BJ (cell line): ENCODE results near the gene ATAD3A. TPM values are rescaled to one million over a fixed set of nuclear protein-coding genes. Genes with fewer than 3 reads are reported as not detected.
"Not testable (repeated sequence)": the region's sequence is repeated elsewhere in the genome, so short reads cannot be mapped to it uniquely, and the experiment has no call there.

ENCODE experiments used
- CTCF ChIA-PET: fragments of 350-600 bp; formaldehyde crosslinking; extraction: SDS; loops from one replicate; lab custom pipeline; 2021; ENCODE audit warnings: antibody characterized with exemption, inconsistent platforms; lab: Yijun Ruan, JAX
- POLR2A ChIA-PET: fragments of 300-600 bp; sonication (Branson Sonifier 250); formaldehyde crosslinking; extraction: SDS; loops from one replicate; lab custom pipeline; 2021; ENCODE audit warnings: antibody characterized with exemption; lab: Charles Lee
- DNase-seq: peaks from one replicate; pipeline ENCODE4 v3.0.0-alpha.2; 2011; ENCODE audit warnings: low read depth
- H3K27me3 ChIP-seq: 2 replicates; pipeline ENCODE4 v1.6.0; 2011; ENCODE audit warnings: low read length; ENCODE audit not compliant: control insufficient read depth, insufficient read depth
- H3K36me3 ChIP-seq: 2 replicates; pipeline ENCODE4 v1.5.1; 2011; ENCODE audit warnings: low read length; ENCODE audit not compliant: control insufficient read depth, insufficient read depth
- H3K4me3 ChIP-seq: 2 replicates; pipeline ENCODE4 v1.5.1; 2011; ENCODE audit warnings: low read depth, mild to moderate bottlenecking, control low read depth, low read length
- CTCF ChIP-seq: IDR thresholded peaks from 2 replicates; pipeline ENCODE4 v1.5.1; 2011; ENCODE audit warnings: low read depth, mild to moderate bottlenecking, control low read depth, inconsistent platforms, low read length, moderate library complexity; ENCODE audit not compliant: insufficient read depth
- polyA plus RNA-seq: library from polyadenylated mRNA; depleted of rRNA; stranded (reverse); fragments of >200 nt; gene quantifications from 2 replicates; pipeline ENCODE4 v1.2.3, GENCODE V29; 2011

The ATAD3A gene
- polyA plus RNA-seq, 1 experiment = 19.7 TPM

DNA sequence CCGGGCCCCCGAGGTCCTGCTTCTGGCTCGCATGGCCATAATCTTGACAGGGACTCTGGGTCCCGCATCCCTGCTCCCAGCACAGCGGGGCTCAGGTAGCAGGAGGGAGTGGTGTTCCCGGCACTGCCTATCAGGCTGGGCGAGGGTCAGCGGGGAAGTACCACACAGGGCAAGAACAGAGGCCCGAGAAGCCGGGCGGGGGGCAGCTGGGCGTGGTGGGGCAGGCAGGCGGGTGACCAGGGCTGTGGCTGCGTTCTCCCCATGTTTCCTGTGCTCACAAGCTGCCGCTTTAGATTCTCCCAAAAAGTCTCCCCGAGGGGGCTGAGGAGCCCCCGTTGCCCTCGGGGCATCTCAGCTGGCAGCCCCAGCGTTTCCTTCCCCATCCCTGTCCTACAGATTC is 22.1 kb upstream of the ATAD3A start:
- no peak for DNase-seq
- CTCF ChIA-PET = interaction anchor here (0.8 kb wide), 1 partner anchor 15 kb away, joined by 3 read pairs; no protein-coding TSS in a partner anchor
- POLR2A ChIA-PET = no interaction called here
- TF ChIP-seq CTCF = no peak
- Histone ChIP-seq H3K4me3 (no peak overlapping the region), H3K36me3 (peaks cover 19% of the 10 kb centered on the region), H3K27me3 (no peaks in the 10 kb centered on the region)

DNA sequence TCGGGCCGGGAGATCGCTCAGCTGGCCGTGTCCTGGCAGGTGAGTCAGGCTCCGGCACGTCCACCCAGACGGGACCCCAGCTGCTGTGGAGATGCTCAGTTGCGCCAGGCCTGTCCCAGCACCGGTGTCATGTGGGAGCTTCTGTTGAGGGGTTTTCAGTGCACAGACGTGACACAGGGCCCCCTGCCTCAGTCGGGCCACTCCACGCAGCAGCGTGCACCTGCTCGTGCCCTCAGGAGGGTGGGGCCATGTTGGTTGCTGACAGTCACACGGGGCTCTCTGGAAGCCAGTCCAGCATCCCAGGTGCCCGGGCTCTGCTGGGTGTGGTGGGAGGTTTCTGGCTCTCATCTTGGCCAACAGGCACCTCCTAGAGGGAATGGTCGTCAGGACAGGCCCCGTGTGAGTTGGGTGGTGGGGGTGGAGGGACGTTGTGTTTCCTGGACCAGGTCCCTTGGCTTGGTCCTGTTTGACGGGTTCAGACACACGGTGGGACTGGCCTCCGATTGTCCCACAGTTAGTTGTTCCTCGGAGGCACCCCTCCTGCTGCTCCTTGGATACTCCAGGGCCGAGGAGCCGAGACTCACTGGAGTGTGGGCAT is 21.2 kb upstream of the ATAD3A start:
- DNase-seq = no peak
- no peaks in the 10 kb centered on the region for H3K27me3 ChIP-seq
- ChIA-PET POLR2A (no interaction called here), CTCF (interaction anchor here (0.8 kb wide), 1 partner anchor 14 kb away, joined by 3 read pairs; no protein-coding TSS in a partner anchor)
- peaks cover 22% of the 10 kb centered on the region for H3K36me3 ChIP-seq
- H3K4me3 ChIP-seq = no peak overlapping the region
- no peak for TF ChIP-seq CTCF

DNA sequence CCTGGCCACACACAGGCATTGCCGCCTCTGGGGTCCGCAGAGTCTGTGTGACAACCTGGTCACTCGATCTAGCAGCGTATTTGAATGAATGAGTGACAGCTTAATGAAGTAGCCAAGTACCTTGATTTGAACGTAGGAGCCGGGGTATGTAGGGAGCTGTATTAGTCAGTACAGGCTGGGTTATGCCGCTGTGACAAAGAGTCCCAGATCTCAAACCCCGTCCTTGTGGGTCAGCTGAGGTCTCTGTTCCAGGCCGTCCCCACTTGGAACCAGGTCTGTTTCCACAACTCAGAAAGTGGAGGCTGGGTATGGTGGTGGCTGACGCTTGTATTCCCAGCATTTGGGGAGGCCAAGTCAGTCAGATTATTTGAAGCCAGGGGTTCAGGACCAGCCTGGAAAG is 20.4 kb upstream of the ATAD3A start:
- ChIA-PET CTCF (interaction anchor here (1.0 kb wide), 1 partner anchor 8 kb away, joined by 4 read pairs; no protein-coding TSS in a partner anchor), POLR2A (no interaction called here)
- DNase-seq = no peak
- Histone ChIP-seq H3K4me3 (no peak overlapping the region), H3K36me3 (peaks cover 22% of the 10 kb centered on the region), H3K27me3 (no peaks in the 10 kb centered on the region)
- TF ChIP-seq CTCF = no peak

GRCh38 chr1:1494311-1494710 is 17.7 kb upstream of the ATAD3A start:
- H3K27me3 ChIP-seq, POLR2A ChIA-PET, DNase-seq, H3K4me3 ChIP-seq: not testable (repeated sequence)
- peaks cover 13% of the 10 kb centered on the region for H3K36me3 ChIP-seq
- CTCF ChIA-PET = interaction anchor here (1.5 kb wide), 1 partner anchor 10 kb away, joined by 3 read pairs; no protein-coding TSS in a partner anchor

DNA sequence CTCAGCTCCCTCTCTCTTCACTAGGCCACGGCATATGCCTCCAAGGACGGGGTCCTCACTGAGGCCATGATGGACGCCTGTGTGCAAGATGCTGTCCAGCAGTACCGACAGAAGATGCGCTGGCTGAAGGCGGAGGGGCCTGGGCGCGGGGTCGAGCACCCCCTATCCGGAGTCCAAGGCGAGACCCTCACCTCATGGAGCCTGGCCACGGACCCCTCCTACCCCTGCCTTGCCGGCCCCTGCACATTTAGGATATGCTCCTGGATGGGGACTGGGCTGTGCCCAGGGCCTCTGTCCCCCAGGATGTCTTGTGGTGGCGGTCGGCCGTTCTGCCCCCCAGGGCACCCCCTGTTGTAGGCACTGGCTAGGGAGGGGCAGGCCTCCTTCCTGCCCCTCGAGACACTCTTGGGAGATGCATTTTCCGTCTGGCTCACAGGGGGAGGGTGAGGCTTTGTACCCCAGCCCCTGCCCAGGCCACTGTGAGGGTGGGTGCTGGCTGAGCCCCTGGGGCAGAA is 16.4 kb upstream of the ATAD3A start:
- H3K4me3 ChIP-seq, DNase-seq, H3K27me3 ChIP-seq, H3K36me3 ChIP-seq, POLR2A ChIA-PET, CTCF ChIA-PET: not testable (repeated sequence)

- H3K36me3 ChIP-seq, H3K4me3 ChIP-seq, H3K27me3 ChIP-seq, DNase-seq, POLR2A ChIA-PET: not testable (repeated sequence)
- CTCF ChIA-PET = interaction anchor here (0.6 to 1.7 kb wide), 10 partner anchors 11 to 384 kb away, joined by 3 to 4 read pairs (median 3); partner anchors contain the start of gene CCNL2
- TF ChIP-seq CTCF = peak; percentile 51
Observed at GRCh38 chr1:1504777-1505365, 7.1 kb upstream of the ATAD3A start.

GRCh38 chr1:1505366-1505798 is 6.6 kb upstream of the ATAD3A start:
- DNase-seq, POLR2A ChIA-PET, H3K36me3 ChIP-seq, H3K27me3 ChIP-seq, H3K4me3 ChIP-seq: not testable (repeated sequence)
- CTCF ChIA-PET = interaction anchor here (0.6 to 1.7 kb wide), 12 partner anchors 13 to 384 kb away, joined by 3 to 4 read pairs (median 4); partner anchors contain the start of genes AURKAIP1 and CCNL2

DNA sequence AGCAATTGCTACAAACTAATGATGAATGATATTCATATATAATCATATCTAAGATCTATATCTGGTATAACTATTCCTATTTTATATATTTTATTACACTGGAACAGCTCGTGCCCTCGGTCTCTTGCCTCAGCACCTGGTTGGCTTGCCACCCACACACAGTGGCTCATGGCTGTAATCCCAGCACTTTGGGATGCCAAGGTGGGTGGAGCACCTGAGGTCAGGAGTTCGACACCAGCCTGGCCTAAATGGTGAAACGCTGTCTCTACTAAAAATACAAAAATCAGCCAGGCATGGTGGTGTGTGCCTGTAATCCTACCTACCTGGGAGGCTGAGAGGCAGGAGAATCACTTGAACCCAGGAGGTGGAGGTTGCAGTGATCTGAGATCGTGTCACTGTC is 6.2 kb upstream of the ATAD3A start:
- H3K27me3 ChIP-seq, H3K36me3 ChIP-seq, POLR2A ChIA-PET, DNase-seq, H3K4me3 ChIP-seq: not testable (repeated sequence)
- CTCF ChIA-PET = interaction anchor here (0.6 to 1.4 kb wide), 8 partner anchors 13 to 385 kb away, joined by 3 to 4 read pairs (median 4); partner anchors contain the start of gene AURKAIP1
